CD4-positive, alpha-beta T cell treated with Interleukin-21 for 1 hour (primary cell): ENCODE data around the gene COPA.
"Not testable (repeated sequence)": the region's sequence is repeated elsewhere in the genome, so short reads cannot be mapped to it uniquely, and the experiment has no call there.

Source experiments
- DNase-seq: peaks from one replicate; pipeline ENCODE4 v3.0.0-alpha.2; 2020

The COPA gene

GRCh38 chr1:160342953-160343869 lies at the start of gene COPA, which contains the start of gene NCSTN:
COPA (minus strand) TSS chr1:160343250; CDS start chr1:160343170, 80 bp downstream.
NCSTN (plus strand) TSS chr1:160343383; CDS start chr1:160343397, 14 bp downstream.
- peak; percentile 95 for DNase-seq

- not testable (repeated sequence) for DNase-seq
These were observed 45.4 kb upstream of the COPA start for GRCh38 chr1:160388406-160388805.

GRCh38 chr1:160384812-160385211 lies 41.8 kb upstream of the COPA start:
- DNase-seq, result not testable (repeated sequence)

GRCh38 chr1:160377585-160378206 lies 34.6 kb upstream of the COPA start:
- DNase-seq, result no peak

GRCh38 chr1:160376525-160377131 lies 33.6 kb upstream of the COPA start:
- DNase-seq, result peak; percentile 62

- peak; percentile 5 for DNase-seq
These were observed 32.9 kb upstream of the COPA start for GRCh38 chr1:160375788-160376524.

GRCh38 chr1:160374306-160375110 lies 31.5 kb upstream of the COPA start:
- DNase-seq, result no peak

- DNase-seq, result no peak
These were observed 30.6 kb upstream of the COPA start for GRCh38 chr1:160373696-160374095.

- no peak for DNase-seq
These were observed 28.7 kb upstream of the COPA start for GRCh38 chr1:160371756-160372155.

GRCh38 chr1:160371346-160371631 lies 28.2 kb upstream of the COPA start:
- DNase-seq, result no peak

GRCh38 chr1:160370561-160371345 lies 27.7 kb upstream of the COPA start:
- DNase-seq, result no peak

GRCh38 chr1:160369087-160369486 lies 26.0 kb upstream of the COPA start:
- no peak for DNase-seq

- no peak for DNase-seq
These were observed 25.2 kb upstream of the COPA start for GRCh38 chr1:160367934-160368923.

- DNase-seq, result no peak
These were observed 24.5 kb upstream of the COPA start for GRCh38 chr1:160367516-160367900.

- DNase-seq, result no peak
These were observed 23.9 kb upstream of the COPA start, which contains the start of gene NHLH1 for GRCh38 chr1:160366731-160367515. NHLH1 (plus strand) TSS chr1:160367071; CDS start chr1:160370732, 3,661 bp downstream.

GRCh38 chr1:160365325-160365724 lies 22.3 kb upstream of the COPA start:
- no peak for DNase-seq

- no peak for DNase-seq
These were observed 21.1 kb upstream of the COPA start for GRCh38 chr1:160363951-160364735.

GRCh38 chr1:160363010-160363409 lies 20.0 kb upstream of the COPA start:
- DNase-seq, result no peak
